PC-3 (cell line): ENCODE measurements around the gene PCDHGA7. TPM values are rescaled to one million over a fixed set of nuclear protein-coding genes. Genes with fewer than 3 reads are reported as not detected.

Experiments
- ATAC-seq: fragments of 200-7000 bp; cut with Tn5 transposase; 2 replicates; pipeline ENCODE4 v1.9.1; 2020; ENCODE audit warnings: mild to moderate bottlenecking, moderate library complexity
- BruUV-seq: library from RNA; stranded (reverse); fragments of 400-500 nt; replicated peaks from 2 replicates; lab custom pipeline; 2021; lab: Mats Ljungman, UMichigan
- CTCF ChIA-PET: fragments of 300-600 bp; sonication (Branson Sonifier 250); formaldehyde crosslinking; loops from one replicate; lab custom pipeline; 2022; ENCODE audit warnings: antibody characterized with exemption; lab: Charles Lee
- POLR2A ChIA-PET: fragments of 300-600 bp; sonication (Branson Sonifier 250); formaldehyde crosslinking; loops from one replicate; lab custom pipeline; 2022; ENCODE audit warnings: antibody characterized with exemption; ENCODE audit not compliant: unreplicated experiment; lab: Charles Lee
- DNase-seq: peaks from one replicate; pipeline ENCODE4 v3.0.0-alpha.2; 2015
- H2AFZ ChIP-seq: fragments of 300-600 bp; sonication (generic); 2 replicates; pipeline ENCODE4 v1.6.0; 2016; ENCODE audit warnings: antibody characterized with exemption, low read length
- H3F3A ChIP-seq: fragments of 300-600 bp; sonication (generic); one replicate; pipeline ENCODE4 v1.6.0; 2017; ENCODE audit warnings: antibody characterized with exemption, low read length, control low read depth, mild to moderate bottlenecking; ENCODE audit not compliant: unreplicated experiment
- H3K27ac ChIP-seq: fragments of 300-600 bp; sonication (generic); 2 replicates; pipeline ENCODE4 v1.5.1; 2016; ENCODE audit warnings: mild to moderate bottlenecking, low read length
- H3K27me3 ChIP-seq: fragments of 300-600 bp; sonication (generic); 2 replicates; pipeline ENCODE4 v1.6.1; 2016; ENCODE audit warnings: low read length, mixed read lengths
- H3K36me3 ChIP-seq: fragments of 300-600 bp; sonication (generic); 2 replicates; pipeline ENCODE4 v1.6.1; 2016; ENCODE audit warnings: low read depth, mixed run types, low read length, mixed read lengths
- H3K4me1 ChIP-seq: fragments of 300-600 bp; sonication (generic); 2 replicates; pipeline ENCODE4 v1.5.1; 2016; ENCODE audit warnings: low read length; ENCODE audit not compliant: insufficient read depth
- H3K4me2 ChIP-seq: fragments of 300-600 bp; sonication (generic); 2 replicates; pipeline ENCODE4 v1.6.0; 2016; ENCODE audit warnings: low read length
- H3K4me3 ChIP-seq: fragments of 300-600 bp; sonication (generic); 2 replicates; pipeline ENCODE4 v1.5.1; 2016; ENCODE audit warnings: mild to moderate bottlenecking, low read length, mixed read lengths
- H3K79me2 ChIP-seq: fragments of 300-600 bp; sonication (generic); 2 replicates; pipeline ENCODE4 v1.6.1; 2017; ENCODE audit warnings: low read length, mixed read lengths
- H3K9ac ChIP-seq: fragments of 300-600 bp; sonication (generic); 2 replicates; pipeline ENCODE4 v1.6.0; 2016; ENCODE audit warnings: mild to moderate bottlenecking, low read length
- H3K9me2 ChIP-seq: fragments of 300-600 bp; sonication (generic); replicated peaks from 2 replicates; pipeline ENCODE4 v1.6.1; 2016; ENCODE audit warnings: mixed run types, low read length, mixed read lengths
- H3K9me3 ChIP-seq: fragments of 300-600 bp; sonication (generic); 2 replicates; pipeline ENCODE4 v1.6.1; 2016; ENCODE audit warnings: low read length, mixed read lengths
- H4K20me1 ChIP-seq: fragments of 300-600 bp; sonication (generic); 2 replicates; pipeline ENCODE4 v1.6.1; 2016; ENCODE audit warnings: low read length, mixed read lengths
- EZH2 ChIP-seq: fragments of 300-600 bp; sonication (generic); IDR thresholded peaks from one replicate; pipeline ENCODE4 v1.6.1; 2017; ENCODE audit warnings: antibody characterized with exemption, mild to moderate bottlenecking, low read length; ENCODE audit not compliant: unreplicated experiment
- EZH2phosphoT487 ChIP-seq: fragments of 300-600 bp; sonication (generic); IDR thresholded peaks from 2 replicates; pipeline ENCODE4 v1.6.1; 2018; ENCODE audit warnings: mild to moderate bottlenecking, antibody characterized with exemption, low read length, borderline replicate concordance
- intact Hi-C: fragments of 100-400 bp; cut with micrococcal nuclease; formaldehyde crosslinking; loops from 2 replicates; pipeline ENCODE4 v1.9.0; 2023
- total RNA-seq: library from RNA; depleted of rRNA; stranded (reverse); fragments of >200 nt; gene quantifications from 2 replicates; pipeline ENCODE4 v1.2.3, GENCODE V29; 2014
- TF ChIP-seq, protein P1 (sequence below): fragments of 300-600 bp; sonication (generic); conservative IDR thresholded peaks from 2 replicates; pipeline ENCODE4 v1.5.1; 2017; ENCODE audit warnings: antibody characterized with exemption, low read depth, mild to moderate bottlenecking, low read length

The PCDHGA7 gene
- total RNA-seq, 1 experiment from 2014 or later = 0.51 TPM

DNA sequence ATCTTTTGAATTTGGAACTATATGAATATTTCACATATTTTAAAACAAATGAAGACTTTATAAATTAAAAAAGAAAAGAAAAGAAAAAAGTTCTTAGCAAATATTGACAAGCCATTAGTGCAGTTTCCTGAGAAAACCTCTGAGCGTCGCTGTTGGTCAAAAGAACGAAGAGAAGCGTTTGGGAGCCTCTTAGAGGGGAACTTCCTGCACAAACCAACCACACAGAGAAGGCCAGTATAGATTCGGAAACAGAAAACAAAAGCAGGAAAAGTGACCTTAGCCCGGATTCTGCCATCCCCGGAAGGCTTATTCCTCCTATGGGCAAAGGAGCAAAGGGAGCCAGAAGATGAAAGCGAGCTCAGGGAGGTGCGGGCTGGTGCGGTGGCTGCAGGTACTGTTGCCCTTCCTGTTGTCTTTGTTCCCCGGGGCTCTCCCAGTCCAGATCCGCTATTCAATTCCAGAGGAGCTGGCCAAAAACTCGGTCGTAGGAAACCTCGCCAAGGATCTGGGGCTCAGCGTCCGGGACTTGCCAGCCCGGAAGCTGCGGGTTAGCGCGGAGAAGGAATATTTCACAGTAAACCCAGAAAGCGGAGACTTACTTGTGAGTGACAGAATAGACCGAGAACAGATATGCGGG lies 22.6 kb upstream of the PCDHGA7 start, which contains the start of gene PCDHGB2:
Gene PCDHGB2, plus strand, starts transcription at position 205 of the 637 bp plus-strand sequence. Its CDS starts 142 bp downstream, at position 347.
- Histone ChIP-seq H3F3A (no peaks in the 10 kb centered on the region), H4K20me1 (no peaks in the 10 kb centered on the region), H3K4me2 (peak within 1 kb of the TSS; percentile 80), H3K36me3 (no peaks in the 10 kb centered on the region), H3K9ac (peak within 1 kb of the TSS; percentile 53), H3K27ac (0 out of 2 replicates have a peak within 1 kb of the TSS, but pooled peaks have one; percentile 23), H3K27me3 (no peaks in the 10 kb centered on the region), H3K9me3 (no peaks in the 10 kb centered on the region; the same call in 1 of the 2 replicates), H3K4me3 (peak within 1 kb of the TSS; percentile 69), H3K4me1 (0 out of 2 replicates have a peak, but pooled peaks cover 3% of the 10 kb centered on the region), H3K79me2 (no peaks in the 10 kb centered on the region), H2AFZ (peak within 1 kb of the TSS; percentile 94), H3K9me2 (no peaks in the 10 kb centered on the region)
- intact Hi-C loops = loop anchor here (1.0 to 5.0 kb wide), 2 partner anchors 200 to 268 kb away; partner anchors contain the start of gene PCDHB2
- ChIA-PET CTCF (interaction anchor here (0.6 to 1.1 kb wide), 2 partner anchors 201 to 204 kb away, joined by 4 to 5 read pairs; no protein-coding TSS in a partner anchor), POLR2A (no interaction called here)
- peak; percentile 63 for DNase-seq
- BruUV-seq = TSS peak; percentile 36
- ATAC-seq = peak; percentile 62
- TF ChIP-seq, protein P1, sequence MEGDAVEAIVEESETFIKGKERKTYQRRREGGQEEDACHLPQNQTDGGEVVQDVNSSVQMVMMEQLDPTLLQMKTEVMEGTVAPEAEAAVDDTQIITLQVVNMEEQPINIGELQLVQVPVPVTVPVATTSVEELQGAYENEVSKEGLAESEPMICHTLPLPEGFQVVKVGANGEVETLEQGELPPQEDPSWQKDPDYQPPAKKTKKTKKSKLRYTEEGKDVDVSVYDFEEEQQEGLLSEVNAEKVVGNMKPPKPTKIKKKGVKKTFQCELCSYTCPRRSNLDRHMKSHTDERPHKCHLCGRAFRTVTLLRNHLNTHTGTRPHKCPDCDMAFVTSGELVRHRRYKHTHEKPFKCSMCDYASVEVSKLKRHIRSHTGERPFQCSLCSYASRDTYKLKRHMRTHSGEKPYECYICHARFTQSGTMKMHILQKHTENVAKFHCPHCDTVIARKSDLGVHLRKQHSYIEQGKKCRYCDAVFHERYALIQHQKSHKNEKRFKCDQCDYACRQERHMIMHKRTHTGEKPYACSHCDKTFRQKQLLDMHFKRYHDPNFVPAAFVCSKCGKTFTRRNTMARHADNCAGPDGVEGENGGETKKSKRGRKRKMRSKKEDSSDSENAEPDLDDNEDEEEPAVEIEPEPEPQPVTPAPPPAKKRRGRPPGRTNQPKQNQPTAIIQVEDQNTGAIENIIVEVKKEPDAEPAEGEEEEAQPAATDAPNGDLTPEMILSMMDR = peak; percentile 67; the same call in 1 of the 2 replicates
- TF ChIP-seq EZH2phosphoT487 (no peak), EZH2 (no peak)

DNA sequence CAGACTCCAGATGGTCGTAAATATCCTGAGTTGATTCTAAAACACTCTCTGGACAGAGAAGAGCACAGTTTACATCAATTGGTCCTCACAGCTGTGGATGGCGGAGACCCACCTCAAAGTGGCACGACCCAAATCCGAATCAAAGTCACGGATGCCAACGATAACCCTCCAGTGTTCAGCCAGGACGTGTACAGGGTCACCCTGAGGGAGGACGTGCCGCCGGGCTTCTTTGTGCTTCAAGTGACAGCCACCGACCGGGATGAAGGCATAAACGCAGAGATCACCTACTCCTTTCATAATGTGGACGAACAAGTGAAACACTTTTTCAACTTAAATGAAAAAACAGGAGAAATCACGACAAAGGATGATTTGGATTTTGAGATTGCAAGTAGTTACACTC lies 21.9 kb upstream of the PCDHGA7 start:
- 0 out of 2 replicates have a peak, but pooled peaks cover 3% of the 10 kb centered on the region for H3K4me1 ChIP-seq
- no peak for ATAC-seq
- H3K27ac ChIP-seq = no peak overlapping the region
- CTCF ChIA-PET = interaction anchor here (1.1 kb wide), 1 partner anchor 200 kb away, joined by 5 read pairs; no protein-coding TSS in a partner anchor
- no peaks in the 10 kb centered on the region for H3K27me3 ChIP-seq
- no TSS peak for BruUV-seq
- no peak for TF ChIP-seq EZH2phosphoT487
- no peak for TF ChIP-seq EZH2
- TF ChIP-seq, protein P1 = no peak
- intact Hi-C loops = loop anchor here (1.0 to 5.0 kb wide), 2 partner anchors 200 to 268 kb away; partner anchors contain the start of gene PCDHB2
- POLR2A ChIA-PET = no interaction called here
- peak overlapping the region; percentile 80; the same call in 1 of the 2 replicates for H3K4me2 ChIP-seq
- H3F3A ChIP-seq = no peaks in the 10 kb centered on the region
- H4K20me1 ChIP-seq = no peaks in the 10 kb centered on the region
- no peaks in the 10 kb centered on the region for H3K9me2 ChIP-seq
- H3K36me3 ChIP-seq = no peaks in the 10 kb centered on the region
- H3K9me3 ChIP-seq = no peaks in the 10 kb centered on the region; the same call in 1 of the 2 replicates
- no peaks in the 10 kb centered on the region for H3K79me2 ChIP-seq
- peak overlapping the region; percentile 69; the same call in 1 of the 2 replicates for H3K4me3 ChIP-seq
- DNase-seq = no peak
- H2AFZ ChIP-seq = 0 out of 2 replicates have a peak overlapping the region, but pooled peaks have one; percentile 94
- H3K9ac ChIP-seq = no peak overlapping the region
